Hepatocyte (in vitro differentiated cells): ENCODE measurements around the gene FBXW5. TPM values are rescaled to one million over a fixed set of nuclear protein-coding genes. Genes with fewer than 3 reads are reported as not detected.

ENCODE experiments used
- DNase-seq: peaks from one replicate; pipeline ENCODE4 v3.0.0-alpha.2; 2016; ENCODE audit warnings: low spot score
- H2AFZ ChIP-seq: fragments of 200-600 bp; sonication (generic); 2 replicates; pipeline ENCODE4 v1.6.0; 2016; ENCODE audit warnings: antibody characterized with exemption, mild to moderate bottlenecking
- H3K27ac ChIP-seq: fragments of 200-600 bp; sonication (generic); 2 replicates; pipeline ENCODE4 v1.5.1; 2016; ENCODE audit warnings: mild to moderate bottlenecking
- H3K27me3 ChIP-seq: fragments of 200-600 bp; sonication (generic); 2 replicates; pipeline ENCODE4 v1.6.1; 2016
- H3K36me3 ChIP-seq: fragments of 200-600 bp; sonication (generic); replicated peaks from 2 replicates; pipeline ENCODE4 v1.5.1; 2016; ENCODE audit warnings: low read depth; ENCODE audit not compliant: insufficient read depth
- H3K4me1 ChIP-seq: fragments of 200-600 bp; sonication (generic); 2 replicates; pipeline ENCODE4 v1.5.1; 2016; ENCODE audit warnings: mild to moderate bottlenecking, moderate library complexity; ENCODE audit not compliant: insufficient read depth
- H3K4me2 ChIP-seq: fragments of 200-600 bp; sonication (generic); 2 replicates; pipeline ENCODE4 v1.6.0; 2016
- H3K4me3 ChIP-seq: fragments of 200-600 bp; sonication (generic); 2 replicates; pipeline ENCODE4 v1.5.1; 2016; ENCODE audit warnings: mild to moderate bottlenecking
- H3K79me2 ChIP-seq: fragments of 200-600 bp; sonication (generic); 2 replicates; pipeline ENCODE4 v1.6.0; 2017; ENCODE audit warnings: mild to moderate bottlenecking
- H3K9me2 ChIP-seq: fragments of 200-600 bp; sonication (generic); replicated peaks from 2 replicates; pipeline ENCODE4 v1.6.0; 2017; ENCODE audit warnings: mild to moderate bottlenecking; ENCODE audit not compliant: insufficient read depth
- H3K9me3 ChIP-seq: fragments of 200-600 bp; sonication (generic); 2 replicates; pipeline ENCODE4 v1.5.1; 2016; ENCODE audit warnings: low read depth, mild to moderate bottlenecking
- H4K20me1 ChIP-seq: fragments of 200-600 bp; sonication (generic); 2 replicates; pipeline ENCODE4 v1.6.0; 2016; ENCODE audit warnings: mild to moderate bottlenecking; ENCODE audit not compliant: insufficient read depth, poor library complexity, severe bottlenecking
- EZH2 ChIP-seq: fragments of 200-600 bp; sonication (generic); IDR thresholded peaks from 2 replicates; pipeline ENCODE4 v1.6.1; 2016; ENCODE audit warnings: antibody characterized with exemption, mild to moderate bottlenecking, borderline replicate concordance
- EZH2phosphoT487 ChIP-seq: fragments of 200-600 bp; sonication (generic); IDR thresholded peaks from one replicate; pipeline ENCODE4 v1.6.1; 2018; ENCODE audit warnings: antibody characterized with exemption, mild to moderate bottlenecking, low read depth, moderate library complexity; ENCODE audit not compliant: unreplicated experiment, severe bottlenecking
- WGBS: methylation state at CpG from one replicate; pipeline ENCODE4 v1.1.6; 2016; ENCODE audit warnings: low lambda C conversion rate; ENCODE audit errors: missing lambda C conversion rate; 5-methylcytosine and 5-hydroxymethylcytosine counted together
- polyA plus RNA-seq: library from polyadenylated mRNA; unstranded; fragments of >200 nt; fragmentation: Nextera tagmentation; extraction: Ambion mirVana; gene quantifications from 2 replicates; pipeline ENCODE4 v1.2.1, GENCODE V29; 2016
- total RNA-seq: library from RNA; depleted of rRNA; stranded (reverse); fragments of >200 nt; gene quantifications from 2 replicates; pipeline ENCODE4 v1.2.3, GENCODE V29; 2014
- TF ChIP-seq, protein P1 (sequence below): fragments of 200-600 bp; sonication (generic); IDR thresholded peaks from 2 replicates; pipeline ENCODE4 v1.5.1; 2016; ENCODE audit warnings: antibody characterized with exemption, mild to moderate bottlenecking; ENCODE audit not compliant: poor library complexity

The FBXW5 gene, protein sequence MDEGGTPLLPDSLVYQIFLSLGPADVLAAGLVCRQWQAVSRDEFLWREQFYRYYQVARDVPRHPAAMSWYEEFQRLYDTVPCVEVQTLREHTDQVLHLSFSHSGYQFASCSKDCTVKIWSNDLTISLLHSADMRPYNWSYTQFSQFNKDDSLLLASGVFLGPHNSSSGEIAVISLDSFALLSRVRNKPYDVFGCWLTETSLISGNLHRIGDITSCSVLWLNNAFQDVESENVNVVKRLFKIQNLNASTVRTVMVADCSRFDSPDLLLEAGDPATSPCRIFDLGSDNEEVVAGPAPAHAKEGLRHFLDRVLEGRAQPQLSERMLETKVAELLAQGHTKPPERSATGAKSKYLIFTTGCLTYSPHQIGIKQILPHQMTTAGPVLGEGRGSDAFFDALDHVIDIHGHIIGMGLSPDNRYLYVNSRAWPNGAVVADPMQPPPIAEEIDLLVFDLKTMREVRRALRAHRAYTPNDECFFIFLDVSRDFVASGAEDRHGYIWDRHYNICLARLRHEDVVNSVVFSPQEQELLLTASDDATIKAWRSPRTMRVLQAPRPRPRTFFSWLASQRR
- total RNA-seq, result 141 and 179 TPM in 2 replicates
- polyA plus RNA-seq, result 160 and 172 TPM in 2 replicates

DNA sequence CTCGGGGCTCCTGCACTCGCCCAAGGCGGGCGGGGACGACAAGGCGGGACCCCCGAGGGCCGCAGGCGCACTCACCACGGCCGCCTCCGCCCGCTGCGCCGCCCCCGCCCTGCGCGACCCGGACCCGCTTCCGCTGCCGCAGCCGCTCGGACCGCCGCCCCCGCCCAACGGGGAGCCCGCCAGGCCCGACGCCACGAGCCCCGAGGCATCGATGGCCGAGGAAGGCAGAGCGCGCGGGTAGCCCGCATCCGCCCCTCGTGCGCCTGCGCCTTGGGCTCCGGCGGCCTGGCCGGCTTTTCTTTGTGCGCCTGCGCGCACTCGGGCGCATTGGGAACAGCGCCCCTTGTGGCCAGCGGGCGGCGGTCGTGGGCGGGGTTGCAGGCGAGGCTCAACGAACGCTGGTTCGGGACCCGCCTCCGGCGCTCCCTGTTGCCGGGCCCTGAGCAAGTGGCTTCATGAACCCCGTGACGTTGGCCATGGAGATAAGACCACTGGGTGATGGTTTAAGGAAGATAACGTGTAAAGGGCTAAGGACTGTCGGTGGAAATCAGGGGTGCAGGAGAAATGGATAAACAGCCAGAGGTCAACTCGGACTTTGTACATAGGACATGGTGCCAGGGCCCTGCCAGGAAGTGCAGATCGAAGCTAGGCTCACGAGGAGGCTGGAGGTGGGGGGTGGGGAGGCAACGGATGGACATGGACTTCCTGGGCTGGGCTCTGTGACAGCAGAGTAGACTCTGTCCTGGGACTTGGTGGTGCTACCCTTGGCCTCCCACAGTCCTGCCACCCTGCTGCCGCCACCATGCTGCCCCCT is at the start of gene FBXW5, which contains the start of gene C8G:
TSS of gene FBXW5 (minus strand) at position 220 of the 814 bp plus-strand sequence. CDS start 655 bp downstream, outside the sequence.
TSS of gene C8G (plus strand) at position 725 of the 814 bp plus-strand sequence. CDS start at position 803, 78 bp downstream.
- Histone ChIP-seq H3K9me3 (no peaks in the 10 kb centered on the region), H2AFZ (peak within 1 kb of the TSS; percentile 41)
- 13% methylated on average over 39 of the region's 74 CpGs for WGBS

DNA sequence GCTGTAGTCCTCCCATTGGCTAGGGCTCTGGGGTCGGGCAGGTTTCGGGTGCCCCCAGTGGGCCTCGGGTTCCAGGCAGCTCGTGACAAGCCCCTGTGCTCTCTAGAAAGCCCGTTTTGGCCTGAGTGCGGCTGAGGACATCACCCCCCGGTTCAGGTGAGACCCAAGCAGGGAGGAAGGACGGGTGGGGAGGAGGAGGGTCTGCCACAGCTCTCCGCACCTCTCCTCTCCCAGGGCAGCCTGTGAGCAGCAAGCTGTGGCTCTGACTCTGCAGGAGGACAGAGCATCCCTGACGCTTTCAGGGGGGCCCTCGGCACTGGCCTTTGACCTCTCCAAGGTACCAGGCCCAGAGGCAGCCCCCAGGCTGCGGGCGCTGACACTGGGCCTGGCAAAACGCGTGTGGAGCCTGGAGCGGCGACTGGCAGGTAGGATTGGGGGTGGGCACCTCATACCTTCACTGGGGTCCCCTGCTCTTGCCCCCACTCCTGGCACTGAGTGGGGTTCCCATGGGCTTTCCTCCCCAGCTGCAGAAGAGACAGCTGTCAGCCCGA is 48.4 kb upstream of the FBXW5 start:
- Histone ChIP-seq H3K27me3 (no peaks in the 10 kb centered on the region), H3K27ac (peak overlapping the region; percentile 80), H3K9me2 (no peaks in the 10 kb centered on the region), H3K4me1 (peaks cover 17% of the 10 kb centered on the region), H3K36me3 (no peaks in the 10 kb centered on the region), H3K9me3 (no peaks in the 10 kb centered on the region), H2AFZ (no peak overlapping the region), H3K4me3 (peak overlapping the region; percentile 67), H3K4me2 (peak overlapping the region; percentile 85), H3K79me2 (peaks cover 7% of the 10 kb centered on the region), H4K20me1 (no peaks in the 10 kb centered on the region)
- DNase-seq, result no peak
- no peak for TF ChIP-seq EZH2
- TF ChIP-seq, protein P1, sequence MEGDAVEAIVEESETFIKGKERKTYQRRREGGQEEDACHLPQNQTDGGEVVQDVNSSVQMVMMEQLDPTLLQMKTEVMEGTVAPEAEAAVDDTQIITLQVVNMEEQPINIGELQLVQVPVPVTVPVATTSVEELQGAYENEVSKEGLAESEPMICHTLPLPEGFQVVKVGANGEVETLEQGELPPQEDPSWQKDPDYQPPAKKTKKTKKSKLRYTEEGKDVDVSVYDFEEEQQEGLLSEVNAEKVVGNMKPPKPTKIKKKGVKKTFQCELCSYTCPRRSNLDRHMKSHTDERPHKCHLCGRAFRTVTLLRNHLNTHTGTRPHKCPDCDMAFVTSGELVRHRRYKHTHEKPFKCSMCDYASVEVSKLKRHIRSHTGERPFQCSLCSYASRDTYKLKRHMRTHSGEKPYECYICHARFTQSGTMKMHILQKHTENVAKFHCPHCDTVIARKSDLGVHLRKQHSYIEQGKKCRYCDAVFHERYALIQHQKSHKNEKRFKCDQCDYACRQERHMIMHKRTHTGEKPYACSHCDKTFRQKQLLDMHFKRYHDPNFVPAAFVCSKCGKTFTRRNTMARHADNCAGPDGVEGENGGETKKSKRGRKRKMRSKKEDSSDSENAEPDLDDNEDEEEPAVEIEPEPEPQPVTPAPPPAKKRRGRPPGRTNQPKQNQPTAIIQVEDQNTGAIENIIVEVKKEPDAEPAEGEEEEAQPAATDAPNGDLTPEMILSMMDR, result no peak
- TF ChIP-seq EZH2phosphoT487, result no peak
- WGBS, result 46% methylated on average over 17 of the region's 18 CpGs

More for the DNA sequence above, at the start of gene FBXW5, which contains the start of gene C8G:
- Histone ChIP-seq H3K36me3 (no peaks in the 10 kb centered on the region), H3K9me2 (no peaks in the 10 kb centered on the region), H3K4me3 (peak within 1 kb of the TSS; percentile 80), H4K20me1 (peaks cover 4% of the 10 kb centered on the region), H3K4me2 (peak within 1 kb of the TSS; percentile 98), H3K79me2 (peaks cover 24% of the 10 kb centered on the region), H3K4me1 (peaks cover 20% of the 10 kb centered on the region), H3K27ac (peak within 1 kb of the TSS; percentile 95), H3K27me3 (no peaks in the 10 kb centered on the region)
- DNase-seq, result peak; percentile 98
- TF ChIP-seq EZH2phosphoT487, result no peak
- TF ChIP-seq, protein P1, result peak; percentile 100

DNA sequence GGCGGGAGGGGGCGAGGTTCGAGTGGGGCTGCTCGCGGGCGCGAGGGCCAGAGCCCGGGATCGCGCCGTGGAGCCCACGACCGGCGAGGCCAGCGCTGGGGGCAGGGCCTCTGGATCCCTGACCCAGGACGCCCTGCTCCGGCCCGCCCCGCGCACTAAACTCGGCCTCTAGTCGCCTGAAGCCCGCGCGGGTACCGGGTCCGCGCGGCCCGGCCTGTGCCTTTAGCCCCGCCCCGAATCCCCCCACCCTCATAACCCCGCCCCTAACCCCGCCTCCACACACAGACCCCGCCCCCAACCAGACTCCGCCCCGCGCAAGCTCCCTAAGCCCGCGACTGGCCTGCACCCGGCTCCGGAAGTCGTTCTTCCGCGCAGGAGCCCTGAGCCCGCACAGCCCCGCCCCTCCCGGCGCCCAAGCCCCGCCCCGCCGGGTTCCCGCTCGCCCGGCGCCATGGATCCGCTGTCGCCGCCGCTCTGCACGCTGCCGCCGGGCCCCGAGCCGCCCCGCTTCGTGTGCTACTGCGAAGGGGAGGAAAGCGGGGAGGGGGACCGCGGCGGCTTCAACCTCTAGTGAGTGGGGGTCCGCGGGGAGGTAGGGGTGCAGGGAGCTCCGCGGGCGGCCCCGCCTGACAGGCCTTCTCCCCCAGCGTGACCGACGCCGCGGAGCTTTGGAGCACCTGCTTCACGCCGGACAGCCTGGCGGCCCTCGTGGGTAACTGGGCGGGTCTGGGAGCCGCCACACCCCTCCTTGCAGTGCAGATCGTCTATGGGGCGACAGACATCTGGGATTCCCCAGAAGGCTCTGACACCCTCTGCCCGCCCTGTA is 47.7 kb upstream of the FBXW5 start, which contains the start of gene PAXX:
TSS of gene PAXX (plus strand) at position 430 of the 826 bp plus-strand sequence. CDS start at position 452, 22 bp downstream.
- H3K9me3 ChIP-seq, result no peaks in the 10 kb centered on the region
- TF ChIP-seq EZH2 (no peak), EZH2phosphoT487 (no peak)
- TF ChIP-seq, protein P1, result no peak
- 4% methylated on average over 19 of the region's 92 CpGs for WGBS
- H3K4me1 ChIP-seq, result peaks cover 16% of the 10 kb centered on the region
- H3K9me2 ChIP-seq, result no peaks in the 10 kb centered on the region
- H3K4me2 ChIP-seq, result peak within 1 kb of the TSS; percentile 85
- H4K20me1 ChIP-seq, result no peaks in the 10 kb centered on the region
- peak; percentile 96 for DNase-seq
- H3K27me3 ChIP-seq, result no peaks in the 10 kb centered on the region
- H2AFZ ChIP-seq, result peak within 1 kb of the TSS; percentile 85
- peak within 1 kb of the TSS; percentile 87 for H3K27ac ChIP-seq
- H3K36me3 ChIP-seq, result no peaks in the 10 kb centered on the region
- H3K4me3 ChIP-seq, result peak within 1 kb of the TSS; percentile 67
- peaks cover 7% of the 10 kb centered on the region for H3K79me2 ChIP-seq
